Right lobe of liver (tissue), 6 donors: ENCODE results near the gene UBE2O. TPM values are rescaled to one million over a fixed set of nuclear protein-coding genes. Genes with fewer than 3 reads are reported as not detected.
A peak's percentile ranks its signal among the peaks of the same experiment; 100 is the strongest.

Experiments
- ATAC-seq, 4 donors: fragments of 200-7000 bp; cut with Tn5 transposase; one replicate each; pipeline ENCODE4 v1.9.1; 2020; ENCODE audit warnings: mild to moderate bottlenecking in 4 of 4, moderate library complexity in 4 of 4
- DNase-seq, 3 donors: peaks; one replicate each; pipeline ENCODE4 v3.0.0-alpha.2; 2020
- H3K27ac ChIP-seq, 3 donors: fragments of 200-600 bp; one replicate each; pipeline ENCODE4 v1.8.0; 2022
- H3K27me3 ChIP-seq, 2 donors: fragments of 200-600 bp; one replicate each; pipeline ENCODE4 v1.8.0; 2022
- H3K36me3 ChIP-seq, 4 donors: fragments of 200-600 bp; sonication (generic) in 1 of 4; one replicate each; pipeline versions ENCODE4 v1.5.1 to v1.8.0; 2017 to 2022; ENCODE audit warnings: control low read depth in 1 of 4
- H3K4me1 ChIP-seq, 4 donors: fragments of 200-600 bp; sonication (generic) in 1 of 4; one replicate each; pipeline versions ENCODE4 v1.5.1 to v1.8.0; 2017 to 2022; ENCODE audit warnings: control low read depth in 1 of 4
- H3K4me3 ChIP-seq, 3 donors: fragments of 200-600 bp; one replicate each; pipeline ENCODE4 v1.8.0; 2022
- H3K9me3 ChIP-seq, 4 donors: fragments of 200-600 bp; sonication (generic) in 1 of 4; one replicate each; pipeline versions ENCODE4 v1.5.1 to v1.8.0; 2017 to 2022; ENCODE audit warnings: control low read depth in 1 of 4
- CTCF ChIP-seq, 4 donors: fragments of 200-600 bp in 3 of 4; fragments of 450-650 bp in 1 of 4; IDR thresholded peaks; one replicate each; pipeline versions ENCODE4 v1.5.1 to v1.8.0; 2016 to 2022; ENCODE audit warnings: antibody characterized with exemption in 4 of 4, mild to moderate bottlenecking in 2 of 4
- POLR2A ChIP-seq: fragments of 450-650 bp; IDR thresholded peaks from one replicate; pipeline ENCODE4 v1.6.1; 2017; ENCODE audit warnings: antibody characterized with exemption, mild to moderate bottlenecking
- WGBS: methylation state at CpG from one replicate; pipeline ENCODE4 v1.1.6; 2018; ENCODE audit warnings: low coverage, low lambda C conversion rate; ENCODE audit not compliant: insufficient coverage; ENCODE audit errors: missing lambda C conversion rate; 5-methylcytosine and 5-hydroxymethylcytosine counted together
- intact Hi-C, 2 donors: fragments of 100-400 bp; cut with DNase I; formaldehyde crosslinking; loops; one replicate each; pipeline versions ENCODE4 v1.11.2 to v1.14.1; 2022
- total RNA-seq, 6 experiments: library from RNA; depleted of rRNA in 2 of 6; stranded (reverse); fragments of >200 nt in 2 of 6; fragmentation: NEBNext Ultra II Directional in 3 of 6; extraction: Animal tissue kit (Norgen Biotek cat#: 25700) in 3 of 6; gene quantifications; one replicate each; pipeline versions ENCODE4 v1.1.0 to v1.2.4, GENCODE V29; 2016 to 2023
- donor health status: DM: no; HTN: yes; CAD: no.
- donor health status: DM: no; HTN: no; CAD: no.
- donor health status: DM: no; HTN: no; CAD: no.
- donor health status: DM: no; HTN: yes; CAD: no.
- donor health status: DM: no; HTN: yes; CAD: no.

UBE2O gene
- total RNA-seq, 6 experiments from 2014 or later = 10.0 to 12.9 (median 12.0) TPM

- peak; percentile 57 to 78 (median 70) for ATAC-seq
- Histone ChIP-seq H3K27me3 (no peaks in the 10 kb centered on the region), H3K9me3 (no peaks in the 10 kb centered on the region), H3K4me1 (no peaks in the 10 kb centered on the region), H3K4me3 (no peak overlapping the region), H3K36me3 (no peaks in the 10 kb centered on the region), H3K27ac (no peak overlapping the region)
- WGBS = 44% methylated on average over 3 of the region's 9 CpGs
- TF ChIP-seq POLR2A (no peak), CTCF (IDR thresholded peaks at IDR 0.05) (peak in 2 of 4 donors; percentile 24 to 39)
- peak in 1 of 3 donors; percentile 75 for DNase-seq
- intact Hi-C loops = no loop called here
Measured at GRCh38 chr17:76458580-76459490, 5.9 kb upstream of the UBE2O start.

GRCh38 chr17:76453431-76453743 is 435 bp upstream of the UBE2O start:
- no peaks in the 10 kb centered on the region for H3K9me3 ChIP-seq
- TF ChIP-seq POLR2A (no peak), CTCF (IDR thresholded peaks at IDR 0.05) (no peak)
- H3K4me3 ChIP-seq = peak overlapping the region in 1 of 3 donors; percentile 96
- H3K27me3 ChIP-seq = no peaks in the 10 kb centered on the region
- H3K4me1 ChIP-seq = peaks cover 0 to 14% (median 3%) of the 10 kb centered on the region in 4 donors
- no peaks in the 10 kb centered on the region for H3K36me3 ChIP-seq
- ATAC-seq (no peak), DNase-seq (no peak)
- intact Hi-C loops = no loop called here
- H3K27ac ChIP-seq = no peak overlapping the region
- WGBS = 21% methylated on average over 6 of the region's 6 CpGs

GRCh38 chr17:76452127-76452659 is 759 bp downstream of the UBE2O start:
- Histone ChIP-seq H3K4me3 (peak overlapping the region; percentile 93 to 98 (median 96)), H3K27me3 (no peaks in the 10 kb centered on the region), H3K36me3 (no peaks in the 10 kb centered on the region), H3K27ac (peak overlapping the region in 1 of 3 donors; percentile 47), H3K9me3 (no peaks in the 10 kb centered on the region), H3K4me1 (peaks cover 0 to 14% (median 3%) of the 10 kb centered on the region in 4 donors)
- DNase-seq (no peak), ATAC-seq (peak; percentile 61 to 68 (median 64))
- 0% methylated on average over 2 of the region's 29 CpGs for WGBS
- TF ChIP-seq CTCF (IDR thresholded peaks at IDR 0.05) = no peak
- TF ChIP-seq POLR2A = no peak
- intact Hi-C loops = no loop called here

GRCh38 chr17:76451506-76451905 is 1.4 kb downstream of the UBE2O start:
- H3K9me3 ChIP-seq = no peaks in the 10 kb centered on the region
- H3K4me3 ChIP-seq = no peak overlapping the region
- H3K36me3 ChIP-seq = no peaks in the 10 kb centered on the region
- H3K27ac ChIP-seq = no peak overlapping the region
- ATAC-seq (no peak), DNase-seq (no peak)
- WGBS = 83% methylated on average over 6 of the region's 6 CpGs
- intact Hi-C loops = no loop called here
- no peak for TF ChIP-seq CTCF (IDR thresholded peaks at IDR 0.05)
- no peak for TF ChIP-seq POLR2A
- H3K27me3 ChIP-seq = no peaks in the 10 kb centered on the region
- peaks cover 0 to 20% (median 3%) of the 10 kb centered on the region in 4 donors for H3K4me1 ChIP-seq
